NCI-H2171 treated with DMSO at 0.1 percent for 48 hours (cell line): Measurements from ENCODE around the gene GATM.
A peak's percentile ranks its signal among the peaks of the same experiment; 100 is the strongest.
"Not testable (repeated sequence)": the region's sequence is repeated elsewhere in the genome, so short reads cannot be mapped to it uniquely, and the experiment has no call there.

Experiments used
- DNase-seq: peaks from one replicate; lab custom pipeline; 2025; lab: John Stamatoyannopoulos, UW

GATM gene

GRCh38 chr15:45349623-45350022 lies 28.7 kb downstream of the GATM start:
- no peak for DNase-seq

DNA sequence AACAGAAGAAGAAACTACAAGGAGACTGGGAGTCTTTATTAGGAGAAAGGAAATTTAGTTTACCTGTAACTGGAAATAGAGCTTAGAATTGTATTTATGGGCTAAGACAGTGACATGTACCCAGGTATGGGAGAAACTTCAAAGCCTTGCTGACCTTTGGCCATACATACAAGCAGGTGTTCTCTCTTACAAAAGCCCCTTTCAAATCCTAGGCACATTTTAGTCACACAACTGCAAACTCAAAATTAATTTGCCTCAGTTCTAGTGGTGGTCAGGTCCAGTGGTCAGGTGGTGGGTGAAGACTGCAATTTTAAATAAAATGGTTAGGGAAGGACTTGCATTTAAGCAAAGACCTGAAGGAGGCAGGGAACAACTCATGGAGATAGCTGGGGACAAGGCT lies 30.4 kb downstream of the GATM start:
- DNase-seq = no peak

DNA sequence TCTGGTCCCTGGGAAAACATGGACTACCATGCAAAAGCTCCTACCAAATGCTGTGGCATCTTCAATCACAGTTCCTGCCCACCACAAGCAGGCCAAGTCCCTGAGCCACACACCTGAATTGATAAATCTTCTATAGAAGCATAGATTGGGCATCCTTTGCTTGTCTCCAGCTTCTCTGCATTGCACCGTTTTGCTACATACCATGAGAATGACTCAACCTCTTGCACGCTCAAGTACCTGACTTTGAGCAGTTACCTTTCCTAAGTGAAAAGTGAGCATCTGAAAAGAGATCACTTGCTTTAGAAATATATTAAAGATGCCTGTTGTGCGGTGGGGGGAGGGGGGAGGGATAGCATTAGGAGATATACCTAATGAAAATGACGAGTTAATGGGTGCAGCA lies 31.3 kb downstream of the GATM start:
- DNase-seq = no peak

DNA sequence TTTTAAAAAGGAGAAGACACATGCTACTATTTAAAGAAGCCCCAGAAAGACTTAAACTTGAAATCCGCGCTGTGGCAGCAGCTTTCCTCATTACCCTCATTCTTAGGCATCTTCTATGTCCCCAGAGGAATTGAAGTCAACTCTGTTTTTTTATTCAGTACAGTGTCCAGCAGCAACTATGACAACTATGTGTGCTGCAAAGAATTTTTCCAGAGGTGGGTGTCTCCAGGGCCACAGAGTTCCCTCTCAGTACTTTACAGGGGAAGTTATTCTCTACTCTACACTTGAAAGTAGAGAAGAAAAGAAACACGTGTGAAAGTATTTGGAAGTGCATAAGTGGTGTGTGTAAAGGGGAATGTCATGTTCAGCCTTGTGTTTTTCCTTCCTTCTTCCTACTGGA lies 32.0 kb downstream of the GATM start:
- DNase-seq = no peak

DNA sequence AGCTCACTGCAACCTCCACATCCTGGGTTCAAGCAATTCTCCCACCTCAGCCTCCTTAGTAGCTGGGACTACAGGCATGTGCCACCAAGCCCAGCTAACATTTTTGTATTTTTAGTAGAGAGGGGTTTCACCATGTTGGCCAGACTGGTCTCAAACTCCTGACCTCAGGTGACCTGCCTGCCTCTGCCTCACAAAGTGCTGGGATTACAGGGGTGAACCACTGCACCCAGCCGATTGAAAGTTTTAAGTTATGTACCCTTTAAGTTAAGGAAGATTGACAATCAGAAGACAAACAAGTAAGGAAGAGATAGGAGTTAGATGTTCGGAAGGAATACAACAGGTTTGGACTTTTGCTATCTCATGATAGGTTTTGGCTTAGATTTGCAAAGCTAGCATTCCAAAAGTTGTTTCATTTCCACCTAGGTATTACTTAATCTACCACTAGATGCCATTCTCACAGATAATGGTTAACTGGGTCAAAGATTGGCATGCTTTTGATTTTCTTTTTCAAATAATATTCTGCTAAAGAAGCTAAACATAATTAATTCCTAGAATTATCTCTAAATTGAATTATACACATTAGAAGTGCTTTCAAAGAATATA lies 35.0 kb downstream of the GATM start:
- DNase-seq = no peak

GRCh38 chr15:45341790-45342189 lies 36.6 kb downstream of the GATM start:
- no peak for DNase-seq

GRCh38 chr15:45340429-45340828 lies 37.9 kb downstream of the GATM start:
- DNase-seq = no peak

- DNase-seq = no peak
Measured at GRCh38 chr15:45338417-45338816, 39.9 kb downstream of the GATM start.

DNA sequence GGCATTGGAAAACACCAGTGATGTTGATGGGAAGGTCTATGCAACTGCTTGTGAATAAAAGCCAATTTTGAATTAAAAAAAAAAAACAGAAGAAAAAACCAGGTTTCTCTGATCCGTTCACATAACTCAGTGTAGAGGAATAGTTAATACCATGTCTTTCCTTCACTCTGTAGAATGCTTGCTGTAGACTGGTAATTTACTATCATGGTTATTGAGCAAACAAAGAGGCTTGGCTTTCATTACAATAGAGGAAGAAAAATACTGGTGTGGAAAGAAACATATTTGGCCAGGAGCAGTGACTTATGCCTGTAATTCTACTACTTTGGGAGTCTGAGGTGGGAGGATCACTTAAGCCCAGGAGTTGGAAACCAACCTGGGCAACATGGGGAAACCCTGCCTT lies 41.1 kb downstream of the GATM start:
- no peak for DNase-seq

DNA sequence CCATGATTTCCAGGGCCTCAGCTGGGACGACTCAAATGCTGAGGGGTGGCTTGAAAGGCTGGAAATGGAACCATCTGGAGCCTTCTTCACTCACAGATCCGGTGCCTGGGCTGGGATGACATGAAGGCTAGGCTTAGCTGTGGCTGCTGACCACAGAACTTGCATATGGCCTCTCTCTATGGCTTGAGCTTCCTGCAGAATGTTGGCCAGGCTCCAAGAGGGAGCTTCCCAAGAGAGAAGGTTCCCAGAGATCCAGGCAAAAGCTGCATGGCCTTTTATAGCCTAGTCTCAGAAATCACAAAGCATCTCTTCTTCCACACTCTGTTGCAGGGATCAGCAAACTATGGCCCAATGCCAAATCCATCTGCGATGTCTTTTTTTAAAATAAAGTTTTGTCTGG lies 44.8 kb downstream of the GATM start:
- DNase-seq = peak; percentile 46

- DNase-seq = no peak
Measured at GRCh38 chr15:45332694-45333093, 45.6 kb downstream of the GATM start.

- DNase-seq = no peak
Measured at GRCh38 chr15:45331972-45332371, 46.4 kb downstream of the GATM start.

GRCh38 chr15:45328663-45329062 lies 49.7 kb downstream of the GATM start:
- DNase-seq = no peak

GRCh38 chr15:45326741-45327140 lies 51.6 kb downstream of the GATM start:
- DNase-seq = no peak

- DNase-seq = no peak
Measured at GRCh38 chr15:45326280-45326679, 52.1 kb downstream of the GATM start.

DNA sequence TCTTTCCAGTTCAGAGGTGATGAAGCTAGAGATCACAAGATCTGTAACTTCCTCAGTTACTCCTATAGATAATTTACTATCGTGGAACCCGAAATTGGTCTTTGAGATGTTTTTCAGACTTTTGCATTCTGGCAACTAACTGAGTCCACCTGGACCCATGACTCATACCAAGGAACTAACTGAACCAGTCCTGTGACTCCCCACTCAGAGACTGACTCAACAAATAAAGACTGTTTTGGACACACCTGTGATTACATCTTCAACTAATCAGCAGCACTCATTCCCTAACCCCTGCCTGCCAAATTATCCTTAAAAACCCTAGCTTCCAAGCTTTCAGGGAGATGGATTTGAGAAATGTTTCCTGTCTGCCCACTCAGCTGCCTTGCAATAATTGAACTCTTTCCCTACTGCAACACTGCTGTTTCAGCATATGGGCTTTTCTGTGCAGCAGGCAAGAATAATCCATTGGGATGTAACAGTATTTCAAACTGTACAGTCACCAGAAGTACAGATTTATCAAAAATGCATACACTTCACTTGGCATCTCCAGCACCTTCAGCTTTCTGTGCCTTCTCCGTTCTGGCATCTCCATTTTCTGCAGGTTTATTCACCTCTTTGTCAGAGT lies 57.7 kb downstream of the GATM start:
- no peak for DNase-seq

DNA sequence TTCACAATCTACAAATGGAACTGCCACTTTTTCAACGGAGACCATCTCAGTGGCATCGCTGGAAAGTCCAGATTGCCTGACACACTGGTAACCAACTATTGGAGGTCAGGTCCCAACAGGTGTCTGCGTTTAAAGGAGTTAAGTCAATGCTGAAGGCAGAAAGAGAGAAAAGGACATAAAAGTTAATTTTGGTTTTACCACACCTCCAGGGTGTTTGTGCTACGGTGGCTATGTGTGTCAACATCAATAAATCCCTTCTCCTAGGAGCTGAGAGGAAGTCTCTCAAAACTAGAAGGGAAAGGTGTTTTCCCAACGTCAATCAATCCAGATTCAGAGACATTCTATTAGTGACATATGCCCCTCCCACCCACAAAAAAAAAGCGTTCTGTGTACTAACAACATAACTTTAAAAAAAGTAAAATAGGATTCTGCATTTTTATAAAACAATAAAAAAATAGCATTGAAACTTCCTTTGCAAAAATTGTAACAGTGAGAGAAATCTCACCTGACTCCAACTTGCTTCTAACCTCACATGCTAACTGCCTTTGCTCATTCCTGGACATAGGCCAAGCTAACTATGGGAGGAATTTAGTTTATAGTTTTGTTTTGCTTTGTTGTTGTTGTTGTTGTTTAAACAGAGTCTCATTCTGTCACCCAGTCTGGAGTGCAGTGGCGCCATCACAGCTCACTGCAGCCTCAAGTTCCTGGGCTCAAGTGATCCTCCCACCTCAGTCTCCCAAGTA lies 58.7 kb downstream of the GATM start:
- DNase-seq = no peak

- DNase-seq = no peak
Measured at GRCh38 chr15:45314960-45315359, 63.4 kb downstream of the GATM start.

DNA sequence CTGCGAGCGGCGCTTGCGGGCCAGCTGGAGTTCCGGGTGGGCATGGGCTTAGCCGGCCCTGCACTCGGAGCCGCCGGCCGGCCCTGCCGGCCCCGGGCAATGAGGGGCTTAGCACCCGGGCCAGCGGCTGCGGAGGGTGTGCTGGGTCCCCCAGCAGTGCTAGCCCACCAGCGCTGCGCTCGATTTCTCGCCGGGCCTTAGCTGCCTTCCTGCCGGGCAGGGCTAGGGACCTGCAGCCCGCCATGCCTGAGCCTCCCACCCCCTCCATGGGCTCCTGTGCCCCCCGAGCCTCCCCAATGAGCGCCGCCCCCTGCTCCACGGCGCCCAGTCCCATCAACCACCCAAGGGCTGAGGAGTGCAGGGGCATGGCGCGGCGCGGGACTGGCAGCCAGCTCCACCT lies 64.2 kb downstream of the GATM start:
- DNase-seq = not testable (repeated sequence)
